ENCODE results near the gene PDE4D. TPM values are rescaled to one million over a fixed set of nuclear protein-coding genes. Genes with fewer than 3 reads are reported as not detected.

Gene PDE4D
- total RNA-seq, 1 experiment from 2014 or later, result 2.1 TPM

DNA sequence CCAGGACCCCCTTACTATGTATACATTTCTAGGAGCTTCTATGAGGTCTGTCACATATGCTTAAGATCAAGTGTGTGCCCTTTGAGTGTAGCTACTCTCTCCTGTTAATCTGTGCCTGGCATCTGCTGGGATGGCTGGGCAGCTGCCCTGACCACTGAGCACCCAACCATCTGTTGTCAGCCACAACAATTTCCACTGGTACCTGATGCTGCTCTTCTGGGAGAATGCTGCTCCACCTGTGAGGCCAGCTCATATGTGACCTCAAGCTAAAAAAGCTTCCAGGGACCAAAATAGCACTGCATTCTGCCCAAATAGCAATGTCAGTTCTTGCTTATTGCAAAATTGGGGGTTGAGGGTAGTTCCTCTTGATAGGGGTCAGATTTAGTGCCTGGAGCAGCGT, 715.0 kb downstream of the PDE4D start:
- no CpG with 5 or more reads among the region's 1 CpG for WGBS (ENCODE audit: extremely low coverage, insufficient read length, low lambda C conversion rate)
- no peak overlapping the region for H4K5ac ChIP-seq (ENCODE audit: insufficient read length, low read depth, low read length)

More for the DNA sequence above, 715.0 kb downstream of the PDE4D start:
- Histone ChIP-seq H3K23ac (ENCODE audit: insufficient read length, low read depth, low read length) (no peak overlapping the region), H2AK5ac (ENCODE audit: insufficient read length, low read length) (no peak overlapping the region), H3K79me1 (ENCODE audit: insufficient read depth, low read depth, low read length, poor library complexity, severe bottlenecking) (no peaks in the 10 kb centered on the region), H2BK20ac (ENCODE audit: low read depth, low read length, poor library complexity, severe bottlenecking) (no peak overlapping the region), H4K91ac (ENCODE audit: insufficient read length, low read depth, low read length) (no peak overlapping the region), H2BK5ac (ENCODE audit: insufficient read length, low read length) (no peak overlapping the region), H4K20me1 (ENCODE audit: control insufficient read depth, insufficient read depth, insufficient read length) (no peaks in the 10 kb centered on the region), H3K14ac (ENCODE audit: insufficient read depth, low read length) (no peak overlapping the region), H2BK15ac (ENCODE audit: low read depth, low read length) (no peak overlapping the region), H3K18ac (ENCODE audit: insufficient read length, low read depth, low read length) (no peak overlapping the region), H3K27me3 (ENCODE audit: insufficient read depth, low read length) (no peaks in the 10 kb centered on the region), H4K8ac (replicated peaks; ENCODE audit: insufficient read length, low read depth, low read length) (no peak overlapping the region), H2AFZ (ENCODE audit: low read length) (no peak overlapping the region), H3K79me2 (ENCODE audit: insufficient read depth, low read length) (no peaks in the 10 kb centered on the region), H3K9me3 (ENCODE audit: control insufficient read depth, low read depth, low read length) (no peaks in the 10 kb centered on the region), H3K4me1 (ENCODE audit: insufficient read depth, low read length) (peaks cover 3% of the 10 kb centered on the region; the same call in 1 of the 2 replicates), H3K4ac (ENCODE audit: low read depth, low read length) (no peak overlapping the region), H3K23me2 (ENCODE audit: insufficient read length, low read depth, low read length, poor library complexity, severe bottlenecking) (no peaks in the 10 kb centered on the region), H3K9ac (ENCODE audit: extremely low read depth, insufficient read length, low read length) (no peak overlapping the region), H2BK12ac (ENCODE audit: insufficient read length, low read depth, low read length) (no peak overlapping the region), H3K56ac (ENCODE audit: insufficient read length, low read depth, low read length) (no peak overlapping the region), H2BK120ac (ENCODE audit: low read depth, low read length, poor library complexity, severe bottlenecking) (no peak overlapping the region), H3K4me2 (ENCODE audit: insufficient read depth, insufficient read length, low read length) (no peak overlapping the region), H3T11ph (ENCODE audit: low read length) (no peak overlapping the region), H3K27ac (ENCODE audit: insufficient read length, low read depth, low read length) (no peak overlapping the region)
- no peaks in the 10 kb centered on the region for H3K36me3 Mint-ChIP-seq (ENCODE audit: insufficient read depth in 1 of 3, low read depth in 3 of 3)
- no peaks in the 10 kb centered on the region for H3K9me3 Mint-ChIP-seq
- H3K4me1 Mint-ChIP-seq, result peaks cover 11% of the 10 kb centered on the region in 2 experiments
- no peak for DNase-seq
- H3K4me3 Mint-ChIP-seq, result no peak overlapping the region
- TF ChIP-seq, protein P1, sequence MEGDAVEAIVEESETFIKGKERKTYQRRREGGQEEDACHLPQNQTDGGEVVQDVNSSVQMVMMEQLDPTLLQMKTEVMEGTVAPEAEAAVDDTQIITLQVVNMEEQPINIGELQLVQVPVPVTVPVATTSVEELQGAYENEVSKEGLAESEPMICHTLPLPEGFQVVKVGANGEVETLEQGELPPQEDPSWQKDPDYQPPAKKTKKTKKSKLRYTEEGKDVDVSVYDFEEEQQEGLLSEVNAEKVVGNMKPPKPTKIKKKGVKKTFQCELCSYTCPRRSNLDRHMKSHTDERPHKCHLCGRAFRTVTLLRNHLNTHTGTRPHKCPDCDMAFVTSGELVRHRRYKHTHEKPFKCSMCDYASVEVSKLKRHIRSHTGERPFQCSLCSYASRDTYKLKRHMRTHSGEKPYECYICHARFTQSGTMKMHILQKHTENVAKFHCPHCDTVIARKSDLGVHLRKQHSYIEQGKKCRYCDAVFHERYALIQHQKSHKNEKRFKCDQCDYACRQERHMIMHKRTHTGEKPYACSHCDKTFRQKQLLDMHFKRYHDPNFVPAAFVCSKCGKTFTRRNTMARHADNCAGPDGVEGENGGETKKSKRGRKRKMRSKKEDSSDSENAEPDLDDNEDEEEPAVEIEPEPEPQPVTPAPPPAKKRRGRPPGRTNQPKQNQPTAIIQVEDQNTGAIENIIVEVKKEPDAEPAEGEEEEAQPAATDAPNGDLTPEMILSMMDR (conservative IDR thresholded peaks at IDR 0.05), result no peak
- no peaks in the 10 kb centered on the region for H3K27me3 Mint-ChIP-seq (ENCODE audit: low read depth)
- no peak overlapping the region for H3K27ac Mint-ChIP-seq
